Fibroblast of lung (primary cell): ENCODE measurements around the gene DLL4. TPM values are rescaled to one million over a fixed set of nuclear protein-coding genes. Genes with fewer than 3 reads are reported as not detected.

Experiments used
- DNase-seq, 2 donors: peaks; one replicate each; pipeline versions ENCODE4 v3.0.0 to v3.0.0-alpha.2; 2010; ENCODE audit warnings: low read depth in 2 of 2
- H2AFZ ChIP-seq: 2 replicates; pipeline ENCODE4 v1.5.1; 2012; ENCODE audit warnings: low read length, control low read depth, inconsistent platforms
- H3K27ac ChIP-seq: 2 replicates; pipeline ENCODE4 v1.5.1; 2011; ENCODE audit warnings: low read length, control low read depth; ENCODE audit not compliant: insufficient read depth
- H3K27me3 ChIP-seq: 2 replicates; pipeline ENCODE4 v1.5.1; 2011; ENCODE audit warnings: mild to moderate bottlenecking, low read length; ENCODE audit not compliant: control insufficient read depth, insufficient read depth
- H3K36me3 ChIP-seq: 2 replicates; pipeline ENCODE4 v1.5.1; 2011; ENCODE audit warnings: low read length; ENCODE audit not compliant: control insufficient read depth, insufficient read depth
- H3K4me1 ChIP-seq: 2 replicates; pipeline ENCODE4 v1.5.1; 2011; ENCODE audit warnings: low read length; ENCODE audit not compliant: control insufficient read depth, insufficient read depth; ENCODE audit errors: extremely low read depth
- H3K4me2 ChIP-seq: 2 replicates; pipeline ENCODE4 v1.5.1; 2011; ENCODE audit warnings: low read length, control low read depth; ENCODE audit not compliant: insufficient read depth; ENCODE audit errors: extremely low read depth
- H3K4me3 ChIP-seq, 4 experiments: fragments of 200-600 bp in 1 of 4; sonication (generic) in 1 of 4; replicated peaks in 1 of 4; 2 replicates each; pipeline ENCODE4 v1.5.1; 2011 to 2016; ENCODE audit warnings: low read length in 4 of 4, low read depth in 3 of 4, mild to moderate bottlenecking in 3 of 4, control low read depth in 2 of 4, inconsistent platforms in 1 of 4, mixed read lengths in 1 of 4; ENCODE audit not compliant: insufficient read depth in 1 of 4; ENCODE audit errors: control extremely low read depth in 1 of 4
- H3K79me2 ChIP-seq: 2 replicates; pipeline ENCODE4 v1.5.1; 2012; ENCODE audit warnings: mild to moderate bottlenecking, low read length, inconsistent platforms; ENCODE audit not compliant: control insufficient read depth, insufficient read depth
- H3K9ac ChIP-seq: 2 replicates; pipeline ENCODE4 v1.5.1; 2011; ENCODE audit warnings: mild to moderate bottlenecking, low read length, control low read depth; ENCODE audit not compliant: insufficient read depth
- H3K9me3 ChIP-seq: 2 replicates; pipeline ENCODE4 v1.5.1; 2012; ENCODE audit warnings: low read depth, low read length; ENCODE audit not compliant: control insufficient read depth, insufficient read depth
- H4K20me1 ChIP-seq: 2 replicates; pipeline ENCODE4 v1.5.1; 2011; ENCODE audit warnings: low read length; ENCODE audit not compliant: control insufficient read depth, insufficient read depth; ENCODE audit errors: extremely low read depth
- CTCF ChIP-seq, 2 donors: IDR thresholded peaks in 1 of 2; conservative IDR thresholded peaks in 1 of 2; 1 replicate in 1 of 2; 2 replicates in 1 of 2; pipeline ENCODE4 v1.5.1; 2011 to 2012; ENCODE audit warnings: low read length in 2 of 2, control low read depth in 1 of 2, inconsistent platforms in 1 of 2, low read depth in 1 of 2, mild to moderate bottlenecking in 1 of 2
- EZH2 ChIP-seq: IDR thresholded peaks from 2 replicates; pipeline ENCODE4 v1.5.1; 2012; ENCODE audit warnings: low read length, control low read depth, mild to moderate bottlenecking; ENCODE audit errors: missing control alignments
- polyA plus RNA-seq, 2 donors: library from polyadenylated mRNA; depleted of rRNA in 1 of 2; stranded (reverse) in 1 of 2; unstranded in 1 of 2; fragments of >200 nt; gene quantifications; 2 replicates each; pipeline ENCODE4 v1.2.1, GENCODE V29; 2011 to 2012; ENCODE audit warnings: missing spikeins in 1 of 2
- total RNA-seq: library from RNA; depleted of rRNA; stranded (reverse); fragments of >200 nt; gene quantifications from 2 replicates; pipeline ENCODE4 v1.2.1, GENCODE V29; 2014

Gene DLL4
- total and polyA plus RNA-seq, 2 donors (not counting 1 experiment from before 2014, with no cell fraction given): under 0.01 to 0.18 TPM

GRCh38 chr15:40915679-40916078 lies 13.5 kb upstream of the DLL4 start:
- H3K36me3 ChIP-seq: no peaks in the 10 kb centered on the region
- H3K9ac ChIP-seq: no peak overlapping the region
- no peaks in the 10 kb centered on the region for H3K79me2 ChIP-seq
- H3K4me1 ChIP-seq: no peaks in the 10 kb centered on the region
- no peak overlapping the region for H3K4me3 ChIP-seq
- TF ChIP-seq CTCF (conservative IDR thresholded peaks at IDR 0.05 in 1 of 2, IDR thresholded peaks at IDR 0.05 in 1 of 2; ENCODE audit: low read depth in 1 of 2, low read length in 2 of 2) (no peak), EZH2 (no peak)
- DNase-seq: no peak
- no peak overlapping the region for H3K4me2 ChIP-seq
- H3K27me3 ChIP-seq: no peaks in the 10 kb centered on the region
- no peak overlapping the region for H3K27ac ChIP-seq
- H4K20me1 ChIP-seq: no peaks in the 10 kb centered on the region
- no peak overlapping the region for H2AFZ ChIP-seq
- no peaks in the 10 kb centered on the region for H3K9me3 ChIP-seq

GRCh38 chr15:40917585-40917984 lies 11.6 kb upstream of the DLL4 start:
- Histone ChIP-seq H3K79me2 (no peaks in the 10 kb centered on the region), H3K4me3 (no peak overlapping the region), H3K27ac (no peak overlapping the region), H3K9me3 (no peaks in the 10 kb centered on the region), H2AFZ (no peak overlapping the region), H3K4me1 (no peaks in the 10 kb centered on the region), H3K4me2 (no peak overlapping the region), H4K20me1 (no peaks in the 10 kb centered on the region), H3K36me3 (no peaks in the 10 kb centered on the region), H3K27me3 (no peaks in the 10 kb centered on the region), H3K9ac (no peak overlapping the region)
- DNase-seq: no peak
- TF ChIP-seq CTCF (conservative IDR thresholded peaks at IDR 0.05 in 1 of 2, IDR thresholded peaks at IDR 0.05 in 1 of 2; ENCODE audit: low read depth in 1 of 2, low read length in 2 of 2) (no peak), EZH2 (no peak)

- no peak overlapping the region for H2AFZ ChIP-seq
Observed at GRCh38 chr15:40918146-40918798, 10.9 kb upstream of the DLL4 start.

More at GRCh38 chr15:40918146-40918798, 10.9 kb upstream of the DLL4 start:
- TF ChIP-seq EZH2 (no peak), CTCF (conservative IDR thresholded peaks at IDR 0.05 in 1 of 2, IDR thresholded peaks at IDR 0.05 in 1 of 2; ENCODE audit: low read depth in 1 of 2, low read length in 2 of 2) (no peak)
- no peaks in the 10 kb centered on the region for H3K9me3 ChIP-seq
- H3K4me3 ChIP-seq: no peak overlapping the region
- H4K20me1 ChIP-seq: no peaks in the 10 kb centered on the region
- no peak for DNase-seq
- no peak overlapping the region for H3K4me2 ChIP-seq
- H3K4me1 ChIP-seq: no peaks in the 10 kb centered on the region
- no peak overlapping the region for H3K9ac ChIP-seq
- no peaks in the 10 kb centered on the region for H3K79me2 ChIP-seq
- no peaks in the 10 kb centered on the region for H3K27me3 ChIP-seq
- H3K27ac ChIP-seq: no peak overlapping the region
- no peaks in the 10 kb centered on the region for H3K36me3 ChIP-seq
